Measurements from ENCODE around the gene CHST13.

The CHST13 gene, protein sequence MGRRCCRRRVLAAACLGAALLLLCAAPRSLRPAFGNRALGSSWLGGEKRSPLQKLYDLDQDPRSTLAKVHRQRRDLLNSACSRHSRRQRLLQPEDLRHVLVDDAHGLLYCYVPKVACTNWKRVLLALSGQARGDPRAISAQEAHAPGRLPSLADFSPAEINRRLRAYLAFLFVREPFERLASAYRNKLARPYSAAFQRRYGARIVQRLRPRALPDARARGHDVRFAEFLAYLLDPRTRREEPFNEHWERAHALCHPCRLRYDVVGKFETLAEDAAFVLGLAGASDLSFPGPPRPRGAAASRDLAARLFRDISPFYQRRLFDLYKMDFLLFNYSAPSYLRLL

DNA sequence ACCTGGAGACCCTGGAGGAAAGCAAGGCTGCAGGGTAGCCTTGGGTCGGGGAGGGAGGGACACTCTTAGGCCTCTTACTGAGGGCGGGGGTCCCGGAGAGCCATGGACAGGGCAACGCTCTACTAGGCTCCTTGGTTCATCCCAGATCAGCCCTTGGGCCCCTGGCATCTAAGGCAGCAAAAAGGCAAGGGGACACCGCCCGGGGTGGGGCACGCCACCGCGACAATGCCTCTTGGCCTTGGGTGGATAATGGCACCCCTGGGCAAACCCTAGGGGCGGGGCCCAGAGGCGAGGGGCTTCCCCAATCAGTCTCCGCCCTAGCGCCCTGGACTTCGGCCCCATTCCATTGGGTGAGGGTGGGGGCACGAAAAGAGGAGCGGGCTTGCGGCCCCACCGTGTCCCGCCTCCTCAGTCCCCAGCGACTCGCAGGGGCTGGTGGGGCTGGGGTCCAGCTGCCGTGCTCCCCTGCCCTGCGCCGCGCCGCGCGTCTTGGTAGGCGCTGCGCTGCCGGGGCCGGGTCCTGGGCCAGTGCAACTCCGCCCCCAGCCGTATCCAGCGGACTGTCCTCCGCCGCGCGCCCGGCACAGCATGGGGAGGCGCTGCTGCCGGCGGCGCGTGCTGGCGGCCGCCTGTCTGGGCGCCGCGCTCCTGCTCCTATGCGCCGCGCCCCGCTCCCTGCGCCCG lies at the start of gene CHST13:
TSS of gene CHST13 (plus strand) at position 411 of the 684 bp plus-strand sequence. CDS start at position 589, 178 bp downstream.
- in situ Hi-C loops (cut with HindIII; ENCODE audit: low sequenced_read_pairs): loop anchor here (5.0 to 10.0 kb wide), 2 partner anchors 138 to 591 kb away; no protein-coding TSS in a partner anchor

DNA sequence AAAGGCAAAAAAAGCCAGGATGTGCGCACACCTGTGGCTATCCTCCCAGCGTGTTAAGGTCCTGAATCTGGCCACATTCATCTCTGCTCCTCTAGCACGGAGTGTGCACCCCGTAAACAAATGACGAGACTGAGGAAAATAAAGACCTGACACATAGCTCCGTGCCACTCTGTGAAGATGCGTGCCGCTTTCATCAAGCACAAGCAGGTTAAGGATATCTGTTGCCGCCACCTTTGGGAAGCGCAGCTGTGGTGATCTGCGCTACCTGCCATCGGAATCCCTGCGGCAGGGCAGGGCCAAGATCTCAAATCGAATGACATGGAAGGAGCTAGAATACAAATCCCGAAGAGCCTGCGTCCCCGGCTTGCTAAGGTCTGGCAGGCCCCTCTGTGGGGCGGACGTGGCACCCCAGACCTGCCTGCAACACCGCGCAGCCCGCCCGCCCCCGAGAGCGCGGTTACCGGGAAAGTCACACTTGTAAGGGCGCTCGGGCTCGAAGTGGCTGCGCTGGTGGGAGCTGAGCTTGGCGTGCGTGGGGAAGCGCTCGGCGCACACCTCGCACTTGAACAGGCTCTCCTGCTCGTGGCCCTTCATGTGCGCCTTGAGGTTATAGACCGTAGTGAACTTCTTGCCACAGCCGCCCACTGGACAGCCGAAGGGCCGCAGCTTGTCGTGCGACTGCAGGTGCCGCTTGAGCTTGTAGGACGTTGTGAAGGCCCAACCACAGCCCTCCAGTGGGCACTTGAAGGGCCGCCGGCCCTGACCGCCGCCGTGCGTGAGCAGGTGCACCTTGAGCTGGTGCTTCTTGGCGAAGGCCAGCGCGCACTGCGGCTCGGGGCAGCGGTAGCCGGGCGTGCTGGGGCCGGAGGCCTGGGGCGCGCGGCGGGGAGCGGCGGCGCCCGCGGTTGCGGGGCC lies 49.2 kb upstream of the CHST13 start:
- in situ Hi-C loops (cut with HindIII; ENCODE audit: low sequenced_read_pairs): no loop called here

- in situ Hi-C loops (cut with HindIII; ENCODE audit: low sequenced_read_pairs): no loop called here
These were observed 48.4 kb upstream of the CHST13 start, which contains the start of gene ZXDC for GRCh38 chr3:126475413-126476114. ZXDC (minus strand) TSS chr3:126475891; CDS start chr3:126475865, 26 bp downstream.

- in situ Hi-C loops (cut with HindIII; ENCODE audit: low sequenced_read_pairs): no loop called here
These were observed 47.5 kb upstream of the CHST13 start for GRCh38 chr3:126476166-126477060.

DNA sequence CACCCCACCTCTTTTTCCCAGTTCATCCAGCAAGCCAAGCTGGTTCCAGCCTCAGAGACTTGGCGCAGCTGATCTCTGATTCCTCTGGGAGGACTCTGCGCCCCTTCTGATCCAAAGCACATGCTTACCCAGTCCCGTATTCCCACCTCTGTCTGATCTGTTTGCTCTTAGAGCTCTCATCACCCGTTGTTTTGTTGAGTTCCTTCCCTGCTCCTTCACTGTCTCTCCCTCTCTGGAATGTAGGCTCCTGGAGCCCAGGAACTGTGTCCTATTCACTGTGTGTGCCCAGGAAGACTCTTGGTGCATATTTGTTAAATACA lies 46.9 kb upstream of the CHST13 start:
- in situ Hi-C loops (cut with HindIII; ENCODE audit: low sequenced_read_pairs): no loop called here

- in situ Hi-C loops (cut with HindIII; ENCODE audit: low sequenced_read_pairs): no loop called here
These were observed 45.2 kb upstream of the CHST13 start for GRCh38 chr3:126478581-126479310.

DNA sequence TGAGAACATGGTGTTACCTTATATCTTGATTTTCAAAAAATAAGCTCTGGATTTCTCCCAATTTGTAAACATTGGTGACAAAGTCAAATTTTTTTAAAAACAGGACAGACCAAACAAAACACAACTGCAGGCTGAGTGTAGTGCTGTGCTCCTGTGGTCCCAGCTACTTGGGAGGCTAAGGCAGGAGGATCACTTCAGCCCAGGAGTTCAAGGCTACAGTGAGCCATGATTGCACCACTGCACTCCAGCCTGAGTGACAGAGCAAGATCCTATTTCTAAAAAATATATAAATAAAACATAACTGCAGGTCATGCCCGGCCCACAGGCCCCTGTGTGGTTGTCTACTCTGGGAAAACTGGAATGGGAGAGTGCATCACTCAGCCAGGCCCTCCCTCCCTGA lies 44.3 kb upstream of the CHST13 start:
- in situ Hi-C loops (cut with HindIII; ENCODE audit: low sequenced_read_pairs): no loop called here

GRCh38 chr3:126480206-126480605 lies 43.7 kb upstream of the CHST13 start:
- in situ Hi-C loops (cut with HindIII; ENCODE audit: low sequenced_read_pairs): no loop called here

DNA sequence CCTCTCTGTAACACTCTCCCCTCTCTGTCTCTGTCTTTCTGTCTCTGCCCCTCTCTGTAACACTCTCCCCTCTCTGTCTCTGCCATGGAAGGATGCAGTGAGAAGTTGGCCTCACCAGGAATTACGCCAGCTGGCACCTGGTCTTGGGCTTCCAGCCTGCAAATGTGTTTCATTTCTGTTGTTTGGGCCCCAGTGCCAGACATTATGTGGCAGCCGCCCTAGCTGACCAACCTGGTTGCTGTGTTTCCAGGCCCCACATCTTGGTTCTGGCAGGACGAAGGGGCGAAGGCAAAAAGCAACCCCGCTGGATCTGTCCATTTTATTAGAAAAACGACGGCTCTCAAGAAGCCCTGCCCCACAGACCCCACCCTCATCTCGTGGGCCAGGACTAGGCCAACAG lies 43.1 kb upstream of the CHST13 start:
- in situ Hi-C loops (cut with HindIII; ENCODE audit: low sequenced_read_pairs): no loop called here

- in situ Hi-C loops (cut with HindIII; ENCODE audit: low sequenced_read_pairs): no loop called here
These were observed 42.0 kb upstream of the CHST13 start for GRCh38 chr3:126481808-126482502.

DNA sequence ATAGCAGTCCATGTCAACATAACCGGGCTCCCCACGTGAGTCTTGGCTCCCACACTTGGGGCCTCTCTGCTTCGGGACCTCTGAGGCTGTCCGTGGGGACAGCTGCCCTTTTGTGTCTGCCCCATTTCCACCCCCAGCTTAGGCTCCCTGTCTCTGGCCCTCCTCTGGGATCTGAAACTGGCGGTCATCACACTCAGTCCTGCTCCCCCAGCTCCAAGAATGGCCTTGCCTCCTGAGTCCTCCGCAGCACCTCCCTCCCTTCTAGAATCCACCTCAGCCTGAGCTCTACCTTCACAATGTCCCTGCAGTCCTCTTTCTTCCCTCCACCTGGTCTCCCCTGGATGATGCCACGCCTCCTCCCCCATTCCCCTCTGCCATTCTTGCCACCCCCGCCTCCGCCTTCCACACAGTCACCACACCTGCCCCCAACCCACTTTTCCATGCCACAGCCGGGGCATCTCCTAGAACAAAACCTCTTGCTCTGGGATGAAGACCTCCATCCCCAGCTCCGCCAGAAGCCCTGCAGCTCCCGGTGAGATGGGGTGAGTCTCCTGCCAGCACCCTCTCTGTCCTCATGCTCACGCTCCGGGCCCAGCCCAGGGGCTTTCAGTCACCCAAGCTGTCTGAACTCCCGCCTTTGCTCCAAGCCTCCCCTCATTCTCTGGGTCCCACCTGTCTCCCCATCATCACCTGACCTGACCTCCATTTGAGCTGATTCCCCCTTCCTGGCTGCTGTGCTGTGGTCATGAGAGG lies 41.3 kb upstream of the CHST13 start:
- in situ Hi-C loops (cut with HindIII; ENCODE audit: low sequenced_read_pairs): no loop called here

- in situ Hi-C loops (cut with HindIII; ENCODE audit: low sequenced_read_pairs): no loop called here
These were observed 40.6 kb upstream of the CHST13 start for GRCh38 chr3:126483321-126483761.

DNA sequence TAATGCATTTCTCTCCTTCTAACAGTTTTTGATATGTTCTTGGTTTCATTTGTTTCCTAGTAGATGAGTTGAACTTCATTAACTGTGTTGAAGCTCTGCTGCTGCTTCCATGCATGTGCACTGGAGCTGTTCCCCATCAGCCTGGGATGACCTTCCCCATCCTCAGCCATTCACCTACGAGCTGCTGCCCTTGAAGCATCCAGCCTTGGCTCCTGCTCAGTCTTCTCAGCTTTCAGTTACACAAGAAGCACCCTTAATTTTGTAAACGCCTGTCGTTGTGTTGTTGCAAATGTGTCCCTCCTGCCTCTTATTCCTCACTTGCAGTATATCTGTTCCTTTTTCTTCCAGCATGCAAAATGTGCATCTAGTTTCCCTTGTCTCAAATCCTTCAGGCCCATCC lies 39.8 kb upstream of the CHST13 start:
- in situ Hi-C loops (cut with HindIII; ENCODE audit: low sequenced_read_pairs): no loop called here

- in situ Hi-C loops (cut with HindIII; ENCODE audit: low sequenced_read_pairs): no loop called here
These were observed 39.3 kb upstream of the CHST13 start for GRCh38 chr3:126484662-126485061.

GRCh38 chr3:126485176-126485897 lies 38.6 kb upstream of the CHST13 start:
- in situ Hi-C loops (cut with HindIII; ENCODE audit: low sequenced_read_pairs): no loop called here

- in situ Hi-C loops (cut with HindIII; ENCODE audit: low sequenced_read_pairs): no loop called here
These were observed 38.0 kb upstream of the CHST13 start for GRCh38 chr3:126485956-126486355.

- in situ Hi-C loops (cut with HindIII; ENCODE audit: low sequenced_read_pairs): no loop called here
These were observed 37.6 kb upstream of the CHST13 start for GRCh38 chr3:126486360-126486847.
